Endothelial cell of umbilical vein (primary cell): ENCODE measurements around the gene R3HDML. TPM values are rescaled to one million over a fixed set of nuclear protein-coding genes. Genes with fewer than 3 reads are reported as not detected.

Experiments used
- BruUV-seq: library from RNA; stranded (reverse); fragments of 400-500 nt; replicated peaks from 2 replicates; lab custom pipeline; 2021; lab: Mats Ljungman, UMichigan
- CTCF ChIA-PET: fragments of 300-600, 350-600 bp; sonication (Branson Sonifier 250); formaldehyde crosslinking; loops from one replicate; lab custom pipeline; 2021; ENCODE audit warnings: antibody characterized with exemption, inconsistent platforms; lab: Charles Lee
- POLR2A ChIA-PET: fragments of 300-600, 350-600 bp; sonication (Branson Sonifier 250); formaldehyde crosslinking; loops from one replicate; lab custom pipeline; 2021; ENCODE audit warnings: antibody characterized with exemption, inconsistent platforms; lab: Charles Lee
- DNase-seq: peaks from one replicate; pipeline ENCODE4 v3.0.0-alpha.2; 2011; ENCODE audit warnings: low read depth, low spot score
- FAIRE-seq: peaks from 2 replicates; lab custom pipeline; 2011; peaks lifted over from hg19 to GRCh38; lab: Jason Lieb, UNC
- H2AFZ ChIP-seq: 2 replicates; pipeline ENCODE4 v1.6.0; 2012; ENCODE audit warnings: low read depth, low read length, control low read depth, inconsistent platforms
- H3K27ac ChIP-seq: 2 replicates; pipeline ENCODE4 v1.5.1; 2011; ENCODE audit warnings: low read depth, mild to moderate bottlenecking, control low read depth, low read length, moderate library complexity; ENCODE audit not compliant: insufficient read depth
- H3K27me3 ChIP-seq, 2 experiments: 2 replicates each; pipeline versions ENCODE4 v1.6.0 to v1.6.1; 2011; ENCODE audit warnings: low read length in 2 of 2, mixed read lengths in 1 of 2; ENCODE audit not compliant: control insufficient read depth in 2 of 2, insufficient read depth in 2 of 2
- H3K36me3 ChIP-seq, 2 experiments: 2 replicates in 1 of 2; 3 replicates in 1 of 2; pipeline ENCODE4 v1.5.1; 2011; ENCODE audit warnings: low read length in 2 of 2, mild to moderate bottlenecking in 1 of 2, moderate library complexity in 1 of 2; ENCODE audit not compliant: control insufficient read depth in 2 of 2, insufficient read depth in 2 of 2; ENCODE audit errors: extremely low read depth in 1 of 2
- H3K4me1 ChIP-seq: 3 replicates; pipeline ENCODE4 v1.5.1; 2011; ENCODE audit warnings: mild to moderate bottlenecking, low read length; ENCODE audit not compliant: control insufficient read depth, insufficient read depth; ENCODE audit errors: extremely low read depth
- H3K4me2 ChIP-seq: 2 replicates; pipeline ENCODE4 v1.6.1; 2011; ENCODE audit warnings: low read length, control low read depth, mixed read lengths; ENCODE audit not compliant: insufficient read depth
- H3K4me3 ChIP-seq, 3 experiments: fragments of 200-600 bp in 1 of 3; sonication (generic), shearing (Covaris generic) in 1 of 3; replicated peaks in 1 of 3; 2 replicates each; pipeline ENCODE4 v1.5.1; 2011 to 2016; ENCODE audit warnings: control low read depth in 3 of 3, low read length in 3 of 3, mild to moderate bottlenecking in 2 of 3, inconsistent platforms in 1 of 3, low read depth in 1 of 3, moderate library complexity in 1 of 3; ENCODE audit not compliant: insufficient read depth in 1 of 3
- H3K79me2 ChIP-seq: 2 replicates; pipeline ENCODE4 v1.6.0; 2012; ENCODE audit warnings: low read length, inconsistent platforms; ENCODE audit not compliant: control insufficient read depth, insufficient read depth
- H3K9ac ChIP-seq: replicated peaks from 2 replicates; pipeline ENCODE3; 2011; ENCODE audit warnings: low read length, control low read depth; ENCODE audit not compliant: insufficient read depth; ENCODE audit errors: extremely low read depth
- H3K9me1 ChIP-seq: replicated peaks from 3 replicates; pipeline ENCODE4 v1.6.0; 2011; ENCODE audit warnings: mild to moderate bottlenecking, low read length; ENCODE audit not compliant: control insufficient read depth, insufficient read depth; ENCODE audit errors: extremely low read depth
- H3K9me3 ChIP-seq: replicated peaks from 2 replicates; pipeline ENCODE4 v1.5.1; 2012; ENCODE audit warnings: low read length, inconsistent platforms; ENCODE audit not compliant: control insufficient read depth, insufficient read depth
- H4K20me1 ChIP-seq: replicated peaks from 2 replicates; pipeline ENCODE3; 2011; ENCODE audit warnings: mild to moderate bottlenecking, low read length; ENCODE audit not compliant: control insufficient read depth, insufficient read depth; ENCODE audit errors: extremely low read depth
- CTCF ChIP-seq, 2 donors: IDR thresholded peaks; 1 replicate in 1 of 2; 2 replicates in 1 of 2; pipeline ENCODE4 v1.5.1; 2011; ENCODE audit warnings: low read length in 2 of 2, mild to moderate bottlenecking in 2 of 2, moderate library complexity in 2 of 2, control low read depth in 1 of 2, inconsistent platforms in 1 of 2, low read depth in 1 of 2; ENCODE audit not compliant: insufficient read depth in 1 of 2; ENCODE audit errors: extremely low read depth in 1 of 2
- GATA2 ChIP-seq: IDR thresholded peaks from 2 replicates; pipeline ENCODE4 v1.7.0; 2011; ENCODE audit warnings: low read depth, mild to moderate bottlenecking, moderate library complexity, mixed read lengths, low read length; ENCODE audit not compliant: insufficient read length, insufficient read depth
- JUN ChIP-seq: IDR thresholded peaks from 2 replicates; pipeline ENCODE4 v1.6.1; 2011; ENCODE audit warnings: borderline replicate concordance, low read depth; ENCODE audit not compliant: insufficient read length, insufficient read depth
- MAX ChIP-seq: IDR thresholded peaks from 2 replicates; pipeline ENCODE4 v1.6.1; 2011; ENCODE audit not compliant: insufficient read depth, insufficient read length
- dilution Hi-C: fragments of 300-500 bp; cut with MboI; formaldehyde crosslinking; loops from one replicate; pipeline ENCODE4 v1.15.0; 2019; ENCODE audit warnings: low sequenced_read_pairs; ENCODE audit not compliant: extremely low pct_ligation_motif_present
- intact Hi-C: fragments of 100-400 bp; cut with micrococcal nuclease; formaldehyde crosslinking; loops from one replicate; pipeline ENCODE4 v1.10.0; 2022
- polyA plus RNA-seq, 4 experiments: library from polyadenylated mRNA; depleted of rRNA in 3 of 4; stranded (reverse) in 3 of 4; unstranded in 1 of 4; fragments of >200 nt; gene quantifications; 2 replicates each; pipeline versions ENCODE4 v1.2.1 to v1.2.3, GENCODE V29; 2011 to 2012; ENCODE audit warnings: missing spikeins in 1 of 4
- total RNA-seq: library from RNA; stranded (reverse); gene quantifications from 2 replicates; pipeline ENCODE4 v1.2.3, GENCODE V29; 2021

The R3HDML gene
- total and polyA plus RNA-seq, 2 donors (not counting 3 experiments of a cell fraction or from before 2014, with no cell fraction given): not detected

GRCh38 chr20:44309763-44310663, 26.8 kb upstream of the R3HDML start:
- Histone ChIP-seq H3K9me1 (no peaks in the 10 kb centered on the region), H3K27me3 (no peaks in the 10 kb centered on the region), H3K9me3 (no peaks in the 10 kb centered on the region), H3K4me2 (peak overlapping the region; percentile 60), H4K20me1 (no peaks in the 10 kb centered on the region), H3K27ac (no peak overlapping the region), H3K79me2 (peaks cover 2% of the 10 kb centered on the region), H3K4me3 (peak overlapping the region; percentile 37 to 71 (median 65)), H3K9ac (peak overlapping the region; percentile 37), H3K4me1 (peaks cover 8% of the 10 kb centered on the region), H3K36me3 (no peaks in the 10 kb centered on the region), H2AFZ (peak overlapping the region; percentile 87)
- DNase-seq: peak; percentile 15
- CTCF ChIA-PET: interaction anchor here (0.9 to 7.3 kb wide), 16 partner anchors 8 to 413 kb away, joined by 3 to 199 read pairs (median 5); partner anchors contain the start of gene OSER1
- no peak for TF ChIP-seq GATA2
- TF ChIP-seq CTCF (IDR thresholded peaks at IDR 0.05; ENCODE audit: extremely low read depth in 1 of 2, insufficient read depth in 1 of 2, low read depth in 1 of 2, low read length in 2 of 2): no peak
- TF ChIP-seq MAX: no peak
- TF ChIP-seq JUN: no peak
- BruUV-seq: TSS peak; percentile 25
- POLR2A ChIA-PET: interaction anchor here (0.5 kb wide), 1 partner anchor 98 kb away, joined by 3 read pairs; no protein-coding TSS in a partner anchor
- intact Hi-C loops (no loop called here), dilution Hi-C loops (no loop called here)
- FAIRE-seq: no peak
